ENCODE measurements around the gene NUP160. TPM values are rescaled to one million over a fixed set of nuclear protein-coding genes. Genes with fewer than 3 reads are reported as not detected.
A peak's percentile ranks its signal among the peaks of the same experiment; 100 is the strongest.
"Not testable (repeated sequence)": the region's sequence is repeated elsewhere in the genome, so short reads cannot be mapped to it uniquely, and the experiment has no call there.

NUP160 gene, protein sequence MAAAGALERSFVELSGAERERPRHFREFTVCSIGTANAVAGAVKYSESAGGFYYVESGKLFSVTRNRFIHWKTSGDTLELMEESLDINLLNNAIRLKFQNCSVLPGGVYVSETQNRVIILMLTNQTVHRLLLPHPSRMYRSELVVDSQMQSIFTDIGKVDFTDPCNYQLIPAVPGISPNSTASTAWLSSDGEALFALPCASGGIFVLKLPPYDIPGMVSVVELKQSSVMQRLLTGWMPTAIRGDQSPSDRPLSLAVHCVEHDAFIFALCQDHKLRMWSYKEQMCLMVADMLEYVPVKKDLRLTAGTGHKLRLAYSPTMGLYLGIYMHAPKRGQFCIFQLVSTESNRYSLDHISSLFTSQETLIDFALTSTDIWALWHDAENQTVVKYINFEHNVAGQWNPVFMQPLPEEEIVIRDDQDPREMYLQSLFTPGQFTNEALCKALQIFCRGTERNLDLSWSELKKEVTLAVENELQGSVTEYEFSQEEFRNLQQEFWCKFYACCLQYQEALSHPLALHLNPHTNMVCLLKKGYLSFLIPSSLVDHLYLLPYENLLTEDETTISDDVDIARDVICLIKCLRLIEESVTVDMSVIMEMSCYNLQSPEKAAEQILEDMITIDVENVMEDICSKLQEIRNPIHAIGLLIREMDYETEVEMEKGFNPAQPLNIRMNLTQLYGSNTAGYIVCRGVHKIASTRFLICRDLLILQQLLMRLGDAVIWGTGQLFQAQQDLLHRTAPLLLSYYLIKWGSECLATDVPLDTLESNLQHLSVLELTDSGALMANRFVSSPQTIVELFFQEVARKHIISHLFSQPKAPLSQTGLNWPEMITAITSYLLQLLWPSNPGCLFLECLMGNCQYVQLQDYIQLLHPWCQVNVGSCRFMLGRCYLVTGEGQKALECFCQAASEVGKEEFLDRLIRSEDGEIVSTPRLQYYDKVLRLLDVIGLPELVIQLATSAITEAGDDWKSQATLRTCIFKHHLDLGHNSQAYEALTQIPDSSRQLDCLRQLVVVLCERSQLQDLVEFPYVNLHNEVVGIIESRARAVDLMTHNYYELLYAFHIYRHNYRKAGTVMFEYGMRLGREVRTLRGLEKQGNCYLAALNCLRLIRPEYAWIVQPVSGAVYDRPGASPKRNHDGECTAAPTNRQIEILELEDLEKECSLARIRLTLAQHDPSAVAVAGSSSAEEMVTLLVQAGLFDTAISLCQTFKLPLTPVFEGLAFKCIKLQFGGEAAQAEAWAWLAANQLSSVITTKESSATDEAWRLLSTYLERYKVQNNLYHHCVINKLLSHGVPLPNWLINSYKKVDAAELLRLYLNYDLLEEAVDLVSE (N-terminal part only)
- total RNA-seq = 20.4 and 24.5 TPM in 2 replicates

- TF ChIP-seq, protein P1, sequence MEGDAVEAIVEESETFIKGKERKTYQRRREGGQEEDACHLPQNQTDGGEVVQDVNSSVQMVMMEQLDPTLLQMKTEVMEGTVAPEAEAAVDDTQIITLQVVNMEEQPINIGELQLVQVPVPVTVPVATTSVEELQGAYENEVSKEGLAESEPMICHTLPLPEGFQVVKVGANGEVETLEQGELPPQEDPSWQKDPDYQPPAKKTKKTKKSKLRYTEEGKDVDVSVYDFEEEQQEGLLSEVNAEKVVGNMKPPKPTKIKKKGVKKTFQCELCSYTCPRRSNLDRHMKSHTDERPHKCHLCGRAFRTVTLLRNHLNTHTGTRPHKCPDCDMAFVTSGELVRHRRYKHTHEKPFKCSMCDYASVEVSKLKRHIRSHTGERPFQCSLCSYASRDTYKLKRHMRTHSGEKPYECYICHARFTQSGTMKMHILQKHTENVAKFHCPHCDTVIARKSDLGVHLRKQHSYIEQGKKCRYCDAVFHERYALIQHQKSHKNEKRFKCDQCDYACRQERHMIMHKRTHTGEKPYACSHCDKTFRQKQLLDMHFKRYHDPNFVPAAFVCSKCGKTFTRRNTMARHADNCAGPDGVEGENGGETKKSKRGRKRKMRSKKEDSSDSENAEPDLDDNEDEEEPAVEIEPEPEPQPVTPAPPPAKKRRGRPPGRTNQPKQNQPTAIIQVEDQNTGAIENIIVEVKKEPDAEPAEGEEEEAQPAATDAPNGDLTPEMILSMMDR (IDR thresholded peaks at IDR 0.05; ENCODE audit: insufficient read depth, low read length, poor library complexity, severe bottlenecking) = no peak
- DNase-seq (ENCODE audit: low read depth) = no peak
Observed at GRCh38 chr11:47847892-47848699, at the start of gene NUP160. TSS of gene NUP160 (minus strand) at chr11:47848350. CDS start at chr11:47848318, 32 bp downstream.

GRCh38 chr11:47896199-47896598 is 48.0 kb upstream of the NUP160 start:
- DNase-seq (ENCODE audit: low read depth) = no peak
- H3K27me3 ChIP-seq (ENCODE audit: control insufficient read depth, insufficient read depth, low read length) = no peaks in the 10 kb centered on the region
- TF ChIP-seq, protein P1 (IDR thresholded peaks at IDR 0.05; ENCODE audit: insufficient read depth, low read length, poor library complexity, severe bottlenecking) = no peak
- no peak overlapping the region for H3K4me3 ChIP-seq (ENCODE audit: low read depth, low read length)
- H3K36me3 ChIP-seq (ENCODE audit: control insufficient read depth, insufficient read depth, low read length) = no peaks in the 10 kb centered on the region

More at GRCh38 chr11:47847892-47848699, at the start of gene NUP160:
- Histone ChIP-seq H3K4me3 (ENCODE audit: low read depth, low read length) (peak within 1 kb of the TSS; percentile 62), H3K36me3 (ENCODE audit: control insufficient read depth, insufficient read depth, low read length) (no peaks in the 10 kb centered on the region), H3K27me3 (ENCODE audit: control insufficient read depth, insufficient read depth, low read length) (no peaks in the 10 kb centered on the region)

DNA sequence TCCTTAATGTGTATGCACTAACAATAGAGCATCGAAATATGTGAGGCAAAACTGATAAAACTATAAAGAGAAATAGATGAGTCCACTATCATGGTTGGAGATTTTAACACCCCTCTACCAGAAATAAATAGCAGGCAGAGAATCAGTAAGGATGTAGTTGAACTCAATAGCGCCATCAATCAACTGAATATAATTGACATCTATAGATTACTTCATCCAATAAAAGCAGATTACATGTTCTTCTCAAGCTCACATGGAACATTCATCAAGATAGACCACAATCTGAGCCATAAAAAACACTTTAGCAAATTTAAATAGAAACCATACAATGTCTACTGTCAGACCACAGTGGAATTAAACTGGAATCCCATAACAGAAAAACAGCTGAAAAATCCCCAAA is 46.9 kb upstream of the NUP160 start:
- Histone ChIP-seq H3K36me3 (ENCODE audit: control insufficient read depth, insufficient read depth, low read length) (no peaks in the 10 kb centered on the region), H3K27me3 (ENCODE audit: control insufficient read depth, insufficient read depth, low read length) (no peaks in the 10 kb centered on the region), H3K4me3 (ENCODE audit: low read depth, low read length) (no peak overlapping the region)
- no peak for DNase-seq (ENCODE audit: low read depth)
- TF ChIP-seq, protein P1 (IDR thresholded peaks at IDR 0.05; ENCODE audit: insufficient read depth, low read length, poor library complexity, severe bottlenecking) = no peak

DNA sequence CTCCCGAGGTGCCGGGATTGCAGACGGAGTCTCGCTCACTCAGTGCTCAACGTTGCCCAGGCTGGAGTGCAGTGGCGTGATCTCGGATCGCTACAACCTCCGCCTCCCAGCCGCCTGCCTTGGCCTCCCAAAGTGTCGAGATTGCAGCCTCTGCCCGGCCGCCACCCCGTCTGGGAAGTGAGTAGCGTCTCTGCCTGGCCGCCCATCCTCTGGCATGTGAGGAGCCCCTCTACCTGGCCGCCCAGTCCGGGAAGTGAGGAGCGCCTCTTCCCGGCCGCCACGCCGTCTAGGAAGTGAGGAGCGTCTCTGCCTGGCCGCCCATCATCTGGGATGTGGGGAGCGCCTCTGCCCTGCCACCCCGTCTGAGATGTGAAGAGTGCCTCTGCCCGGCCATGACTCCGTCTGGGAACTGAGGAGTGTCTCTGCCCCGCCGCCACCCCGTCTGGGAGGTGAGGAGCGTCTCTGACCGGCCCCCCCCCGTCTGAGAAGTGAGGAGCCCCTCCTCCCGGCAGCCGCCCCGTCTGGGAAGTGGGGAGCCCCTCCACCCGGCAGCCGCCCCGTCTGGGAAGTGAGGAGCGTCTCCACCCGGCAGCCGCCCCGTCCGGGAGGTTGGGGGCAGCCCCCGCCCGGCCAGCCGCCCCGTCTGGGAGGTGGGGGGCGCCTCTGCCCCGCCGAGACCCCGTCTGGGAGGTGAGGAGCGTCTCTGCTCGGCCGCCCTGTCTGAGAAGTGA is 44.6 kb upstream of the NUP160 start:
- H3K27me3 ChIP-seq (ENCODE audit: control insufficient read depth, insufficient read depth, low read length); DNase-seq (ENCODE audit: low read depth); H3K36me3 ChIP-seq (ENCODE audit: control insufficient read depth, insufficient read depth, low read length); H3K4me3 ChIP-seq (ENCODE audit: low read depth, low read length): not testable (repeated sequence)

GRCh38 chr11:47891886-47892285 is 43.7 kb upstream of the NUP160 start:
- TF ChIP-seq, protein P1 (IDR thresholded peaks at IDR 0.05; ENCODE audit: insufficient read depth, low read length, poor library complexity, severe bottlenecking) = no peak
- DNase-seq (ENCODE audit: low read depth) = no peak
- no peaks in the 10 kb centered on the region for H3K36me3 ChIP-seq (ENCODE audit: control insufficient read depth, insufficient read depth, low read length)
- no peak overlapping the region for H3K4me3 ChIP-seq (ENCODE audit: low read depth, low read length)
- no peaks in the 10 kb centered on the region for H3K27me3 ChIP-seq (ENCODE audit: control insufficient read depth, insufficient read depth, low read length)

Measured in kidney epithelial cell (primary cell).